Measurements from ENCODE around the gene DENND5B. TPM values are rescaled to one million over a fixed set of nuclear protein-coding genes. Genes with fewer than 3 reads are reported as not detected.

DENND5B gene
- total and polyA plus RNA-seq, 2 of the 4 experiments (the other 2 are of a cell fraction) = 5.5 to 13.4 TPM

DNA sequence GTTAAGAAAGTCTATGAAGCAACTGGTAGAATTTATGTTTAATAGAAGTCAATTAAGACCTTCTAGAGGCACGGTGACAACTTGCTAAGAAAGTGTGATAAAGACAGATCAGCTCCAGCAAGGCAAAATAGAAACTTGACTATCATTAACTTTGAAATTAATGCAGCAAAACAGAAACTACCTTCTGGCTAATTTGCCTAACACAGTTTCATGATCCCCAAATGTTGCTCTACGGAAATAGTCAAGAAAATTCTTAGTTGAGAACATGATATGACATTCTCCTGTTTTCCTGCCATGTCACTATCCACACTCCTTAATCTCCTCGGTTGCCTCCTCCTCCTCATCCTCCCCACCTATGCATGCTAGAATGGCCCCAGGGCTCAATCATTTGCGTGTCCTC, 4.2 kb downstream of the DENND5B start:
- in situ Hi-C loops (cut with MboI; ENCODE audit: low sequenced_read_pairs) = loop anchor here (10.0 to 25.0 kb wide), 2 partner anchors 52 to 149 kb away; no protein-coding TSS in a partner anchor
- no peak overlapping the region for H2AK9ac ChIP-seq (replicated peaks; ENCODE audit: low read depth, low read length, poor library complexity)
- H2BK20ac ChIP-seq (ENCODE audit: low read depth, low read length) = no peak overlapping the region

More for the DNA sequence above, 4.2 kb downstream of the DENND5B start:
- WGBS, 2 experiments (ENCODE audit: extremely low coverage in 2 of 2, insufficient read length in 1 of 2) = no CpG with 5 or more reads among the region's 4 CpGs
- Histone ChIP-seq H3K9me1 (ENCODE audit: insufficient read depth, low read length) (0 out of 2 replicates have a peak, but pooled peaks cover 7% of the 10 kb centered on the region), H3K9me3 (ENCODE audit: control insufficient read depth, insufficient read depth, low read length) (no peaks in the 10 kb centered on the region), H3K18ac (ENCODE audit: low read depth, low read length) (no peak overlapping the region), H4K8ac (ENCODE audit: low read depth in 2 of 2, low read length in 2 of 2) (no peak overlapping the region), H3K36me3 (ENCODE audit: control insufficient read depth, insufficient read depth, low read length) (no peaks in the 10 kb centered on the region), H3K4me2 (ENCODE audit: low read depth, low read length) (no peak overlapping the region), H3K79me1 (ENCODE audit: low read depth in 1 of 2, low read length in 2 of 2) (peaks cover 26 to 70% of the 10 kb centered on the region in 2 experiments), H3K9ac (ENCODE audit: low read depth, low read length) (no peak overlapping the region), H4K20me1 (ENCODE audit: insufficient read depth, low read length) (peaks cover 4% of the 10 kb centered on the region), H2AK5ac (ENCODE audit: low read depth, low read length) (peak overlapping the region; percentile 35; the same call in 1 of the 2 replicates), H3K4me3 (ENCODE audit: insufficient read depth, low read depth, low read length) (no peak overlapping the region), H2AFZ (replicated peaks; ENCODE audit: low read length, poor library complexity) (no peak overlapping the region), H3K14ac (replicated peaks; ENCODE audit: low read depth, low read length) (no peak overlapping the region), H3K27ac (ENCODE audit: insufficient read depth, low read length) (no peak overlapping the region), H3K4me1 (ENCODE audit: control insufficient read depth, insufficient read depth, low read length) (peaks cover 7% of the 10 kb centered on the region), H3K27me3 (ENCODE audit: control insufficient read depth, insufficient read depth, low read length) (no peaks in the 10 kb centered on the region), H3K4ac (ENCODE audit: low read depth, low read length) (no peak overlapping the region), H3K56ac (ENCODE audit: extremely low read depth, insufficient read depth, low read length) (no peak overlapping the region), H4K5ac (ENCODE audit: low read depth, low read length) (no peak overlapping the region), H4K91ac (ENCODE audit: insufficient read depth, low read depth, low read length) (no peak overlapping the region), H2BK5ac (ENCODE audit: low read depth, low read length, poor library complexity, severe bottlenecking) (no peak overlapping the region), H2BK120ac (ENCODE audit: low read depth, low read length) (no peak overlapping the region), H3K23ac (ENCODE audit: low read depth, low read length) (no peak overlapping the region), H2BK15ac (ENCODE audit: low read depth, low read length) (no peak overlapping the region)
- BruUV-seq (replicated peaks) = no TSS peak
- intact Hi-C loops (cut with micrococcal nuclease) = no loop called here
- ATAC-seq (ENCODE audit: low read depth) (no peak), DNase-seq (no peak)
- ChIA-PET CTCF (no interaction called here), POLR2A (ENCODE audit: unreplicated experiment) (no interaction called here)
- no peak for TF ChIP-seq CHD1 (IDR thresholded peaks at IDR 0.05; ENCODE audit: low read depth, low read length)
- TF ChIP-seq FOS (IDR thresholded peaks at IDR 0.05; ENCODE audit: low read depth, low read length) = no peak
- TF ChIP-seq BHLHE40 (IDR thresholded peaks at IDR 0.05; ENCODE audit: low read depth, low read length) = no peak
- TF ChIP-seq NFE2L2 (IDR thresholded peaks at IDR 0.05; ENCODE audit: low read depth, low read length) = no peak
- no peak for TF ChIP-seq CTCF (conservative IDR thresholded peaks at IDR 0.05; ENCODE audit: low read depth, low read length)
- no peak for TF ChIP-seq POLR2A (IDR thresholded peaks at IDR 0.05; ENCODE audit: low read depth, low read length)
- no peak for TF ChIP-seq RFX5 (IDR thresholded peaks at IDR 0.05; ENCODE audit: low read depth, low read length)
- no peak for TF ChIP-seq RCOR1 (IDR thresholded peaks at IDR 0.05; ENCODE audit: insufficient replicate concordance, low read length)
- dilution Hi-C loops (cut with HindIII; ENCODE audit: low sequenced_read_pairs, unreplicated experiment) = no loop called here

Measured in IMR-90 (cell line).